CD4-positive, alpha-beta T cell treated with Interleukin-4 for 4 hours (primary cell): ENCODE data around the gene GARIN5B.
A peak's percentile ranks its signal among the peaks of the same experiment; 100 is the strongest.
"Not testable (repeated sequence)": the region's sequence is repeated elsewhere in the genome, so short reads cannot be mapped to it uniquely, and the experiment has no call there.

Source experiments
- DNase-seq: peaks from one replicate; pipeline ENCODE4 v3.0.0-alpha.2; 2020

The GARIN5B gene

GRCh38 chr19:55346725-55347441, 16.2 kb downstream of the GARIN5B start:
- no peak for DNase-seq

GRCh38 chr19:55345818-55346724, 17.0 kb downstream of the GARIN5B start:
- no peak for DNase-seq

- no peak for DNase-seq
Measured at GRCh38 chr19:55345101-55345817, 17.8 kb downstream of the GARIN5B start.

GRCh38 chr19:55344444-55344843, 18.6 kb downstream of the GARIN5B start:
- no peak for DNase-seq

- DNase-seq = no peak
Measured at GRCh38 chr19:55341595-55342531, 21.2 kb downstream of the GARIN5B start.

GRCh38 chr19:55341171-55341588, 21.9 kb downstream of the GARIN5B start:
- peak; percentile 40 for DNase-seq

GRCh38 chr19:55340784-55341147, 22.3 kb downstream of the GARIN5B start:
- DNase-seq = no peak

- no peak for DNase-seq
Measured at GRCh38 chr19:55339889-55340783, 22.9 kb downstream of the GARIN5B start.

- peak; percentile 100 for DNase-seq
Measured at GRCh38 chr19:55339105-55339888, 23.8 kb downstream of the GARIN5B start, which contains the start of gene KMT5C. Gene KMT5C, plus strand, starts transcription at chr19:55339876. Its CDS starts 2,061 bp downstream, at chr19:55341937.

GRCh38 chr19:55336101-55336500, 27.0 kb downstream of the GARIN5B start:
- no peak for DNase-seq

- no peak for DNase-seq
Measured at GRCh38 chr19:55333870-55334269, 29.2 kb downstream of the GARIN5B start.

- DNase-seq = not testable (repeated sequence)
Measured at GRCh38 chr19:55329791-55330190, 33.3 kb downstream of the GARIN5B start.

- peak; percentile 15 for DNase-seq
Measured at GRCh38 chr19:55328774-55329318, 34.2 kb downstream of the GARIN5B start.

- DNase-seq = no peak
Measured at GRCh38 chr19:55325172-55325571, 37.9 kb downstream of the GARIN5B start, which contains the start of gene TMEM150B. Gene TMEM150B, minus strand, starts transcription at chr19:55325341. Its CDS starts 4,305 bp downstream, at chr19:55321036.

GRCh38 chr19:55324662-55325061, 38.4 kb downstream of the GARIN5B start:
- DNase-seq = no peak

GRCh38 chr19:55322204-55322885, 40.7 kb downstream of the GARIN5B start:
- DNase-seq = no peak

GRCh38 chr19:55321466-55322137, 41.5 kb downstream of the GARIN5B start:
- no peak for DNase-seq

- no peak for DNase-seq
Measured at GRCh38 chr19:55320844-55321419, 42.1 kb downstream of the GARIN5B start.
